ENCODE data around the gene CDKAL1.

- TF ChIP-seq CTCF (IDR thresholded peaks at IDR 0.05) (no peak), POLR2AphosphoS5 (IDR thresholded peaks at IDR 0.05) (no peak)
These were observed 140.4 kb downstream of the CDKAL1 start for GRCh38 chr6:20674664-20675063.
